Measurements from ENCODE around the gene MAGEH1. TPM values are rescaled to one million over a fixed set of nuclear protein-coding genes. Genes with fewer than 3 reads are reported as not detected.
"Not testable (repeated sequence)": the region's sequence is repeated elsewhere in the genome, so short reads cannot be mapped to it uniquely, and the experiment has no call there.

The MAGEH1 gene
- total and polyA plus RNA-seq, 4 donors: 6.0 to 18.0 (median 11.4) TPM

DNA sequence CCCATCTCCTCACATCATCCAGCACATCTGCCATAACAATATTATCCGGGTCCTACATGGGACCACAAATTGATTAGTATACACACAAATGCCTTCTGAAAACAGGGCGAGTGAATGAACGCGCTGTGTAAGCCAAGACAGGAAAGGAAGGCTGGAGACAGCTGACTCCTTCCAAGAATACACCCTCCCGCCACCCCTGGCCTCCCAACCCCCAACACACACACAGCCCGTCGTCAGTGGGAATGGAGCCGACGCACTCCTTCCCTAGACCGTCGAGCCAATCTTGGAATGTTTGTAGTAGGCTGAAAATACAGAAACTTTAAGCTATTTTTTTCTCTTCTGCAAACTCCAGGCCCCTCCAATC is 319 bp upstream of the MAGEH1 start:
- TF ChIP-seq, protein P1, sequence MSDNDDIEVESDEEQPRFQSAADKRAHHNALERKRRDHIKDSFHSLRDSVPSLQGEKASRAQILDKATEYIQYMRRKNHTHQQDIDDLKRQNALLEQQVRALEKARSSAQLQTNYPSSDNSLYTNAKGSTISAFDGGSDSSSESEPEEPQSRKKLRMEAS (IDR thresholded peaks at IDR 0.05): no peak
- TF ChIP-seq RAD21 (IDR thresholded peaks at IDR 0.05): no peak
- TF ChIP-seq, protein P2, sequence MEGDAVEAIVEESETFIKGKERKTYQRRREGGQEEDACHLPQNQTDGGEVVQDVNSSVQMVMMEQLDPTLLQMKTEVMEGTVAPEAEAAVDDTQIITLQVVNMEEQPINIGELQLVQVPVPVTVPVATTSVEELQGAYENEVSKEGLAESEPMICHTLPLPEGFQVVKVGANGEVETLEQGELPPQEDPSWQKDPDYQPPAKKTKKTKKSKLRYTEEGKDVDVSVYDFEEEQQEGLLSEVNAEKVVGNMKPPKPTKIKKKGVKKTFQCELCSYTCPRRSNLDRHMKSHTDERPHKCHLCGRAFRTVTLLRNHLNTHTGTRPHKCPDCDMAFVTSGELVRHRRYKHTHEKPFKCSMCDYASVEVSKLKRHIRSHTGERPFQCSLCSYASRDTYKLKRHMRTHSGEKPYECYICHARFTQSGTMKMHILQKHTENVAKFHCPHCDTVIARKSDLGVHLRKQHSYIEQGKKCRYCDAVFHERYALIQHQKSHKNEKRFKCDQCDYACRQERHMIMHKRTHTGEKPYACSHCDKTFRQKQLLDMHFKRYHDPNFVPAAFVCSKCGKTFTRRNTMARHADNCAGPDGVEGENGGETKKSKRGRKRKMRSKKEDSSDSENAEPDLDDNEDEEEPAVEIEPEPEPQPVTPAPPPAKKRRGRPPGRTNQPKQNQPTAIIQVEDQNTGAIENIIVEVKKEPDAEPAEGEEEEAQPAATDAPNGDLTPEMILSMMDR (IDR thresholded peaks at IDR 0.05; ENCODE audit: low read depth, low read length, missing input control): no peak
- TF ChIP-seq JUND (IDR thresholded peaks at IDR 0.05): no peak
- TF ChIP-seq, protein P3, sequence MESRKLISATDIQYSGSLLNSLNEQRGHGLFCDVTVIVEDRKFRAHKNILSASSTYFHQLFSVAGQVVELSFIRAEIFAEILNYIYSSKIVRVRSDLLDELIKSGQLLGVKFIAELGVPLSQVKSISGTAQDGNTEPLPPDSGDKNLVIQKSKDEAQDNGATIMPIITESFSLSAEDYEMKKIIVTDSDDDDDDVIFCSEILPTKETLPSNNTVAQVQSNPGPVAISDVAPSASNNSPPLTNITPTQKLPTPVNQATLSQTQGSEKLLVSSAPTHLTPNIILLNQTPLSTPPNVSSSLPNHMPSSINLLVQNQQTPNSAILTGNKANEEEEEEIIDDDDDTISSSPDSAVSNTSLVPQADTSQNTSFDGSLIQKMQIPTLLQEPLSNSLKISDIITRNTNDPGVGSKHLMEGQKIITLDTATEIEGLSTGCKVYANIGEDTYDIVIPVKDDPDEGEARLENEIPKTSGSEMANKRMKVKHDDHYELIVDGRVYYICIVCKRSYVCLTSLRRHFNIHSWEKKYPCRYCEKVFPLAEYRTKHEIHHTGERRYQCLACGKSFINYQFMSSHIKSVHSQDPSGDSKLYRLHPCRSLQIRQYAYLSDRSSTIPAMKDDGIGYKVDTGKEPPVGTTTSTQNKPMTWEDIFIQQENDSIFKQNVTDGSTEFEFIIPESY (IDR thresholded peaks at IDR 0.05): no peak
- TF ChIP-seq GABPA (IDR thresholded peaks at IDR 0.05 in 1 of 2, conservative IDR thresholded peaks at IDR 0.05 in 1 of 2): no peak
- TF ChIP-seq NR2F2 (IDR thresholded peaks at IDR 0.05): no peak
- no peak for TF ChIP-seq FOXA2 (IDR thresholded peaks at IDR 0.05)
- TF ChIP-seq FOXA1 (IDR thresholded peaks at IDR 0.05): no peak
- TF ChIP-seq HNF4G (IDR thresholded peaks at IDR 0.05): no peak
- TF ChIP-seq, protein P4, sequence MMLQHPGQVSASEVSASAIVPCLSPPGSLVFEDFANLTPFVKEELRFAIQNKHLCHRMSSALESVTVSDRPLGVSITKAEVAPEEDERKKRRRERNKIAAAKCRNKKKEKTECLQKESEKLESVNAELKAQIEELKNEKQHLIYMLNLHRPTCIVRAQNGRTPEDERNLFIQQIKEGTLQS (IDR thresholded peaks at IDR 0.05): no peak
- TF ChIP-seq TAF1 (conservative IDR thresholded peaks at IDR 0.05): no peak

DNA sequence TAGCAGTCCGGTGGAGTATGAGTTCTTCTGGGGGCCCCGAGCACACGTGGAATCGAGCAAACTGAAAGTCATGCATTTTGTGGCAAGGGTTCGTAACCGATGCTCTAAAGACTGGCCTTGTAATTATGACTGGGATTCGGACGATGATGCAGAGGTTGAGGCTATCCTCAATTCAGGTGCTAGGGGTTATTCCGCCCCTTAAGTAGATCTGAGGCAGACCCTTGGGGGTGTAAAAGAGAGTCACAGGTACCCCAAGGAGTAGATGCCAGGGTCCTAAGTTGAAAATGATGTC is 852 bp downstream of the MAGEH1 start:
- TF ChIP-seq HNF4A (conservative IDR thresholded peaks at IDR 0.05) (no peak), HNF4G (IDR thresholded peaks at IDR 0.05) (no peak), EGR1 (IDR thresholded peaks at IDR 0.05; ENCODE audit: low read depth in 2 of 2) (no peak), YY1 (IDR thresholded peaks at IDR 0.05) (no peak), FOXA1 (IDR thresholded peaks at IDR 0.05) (no peak)
- WGBS: 3% methylated on average over 9 of the region's 9 CpGs
- no peaks in the 10 kb centered on the region for H3K9me3 ChIP-seq (ENCODE audit: control insufficient read depth in 4 of 4, low read length in 3 of 4)
- H3K27ac ChIP-seq (ENCODE audit: low read depth in 1 of 2, low read length in 2 of 2): peak overlapping the region in 1 of 2 donors; percentile 61
- peaks cover 0 to 15% (median 8%) of the 10 kb centered on the region in 4 donors for H3K4me1 ChIP-seq (ENCODE audit: control insufficient read depth in 4 of 4, insufficient read depth in 4 of 4, low read length in 3 of 4)
- peak overlapping the region; percentile 73 to 88 (median 75) for H3K4me3 ChIP-seq (ENCODE audit: low read depth in 1 of 3, low read length in 3 of 3)
- no peaks in the 10 kb centered on the region for H3K27me3 ChIP-seq (ENCODE audit: control insufficient read depth in 4 of 4, insufficient read depth in 4 of 4, low read length in 3 of 4)
- DNase-seq (ENCODE audit: low spot score): no peak
- H3K9ac ChIP-seq (ENCODE audit: low read depth in 1 of 2, low read length in 2 of 2): peak overlapping the region in 1 of 2 donors; percentile 74
- H3K36me3 ChIP-seq (ENCODE audit: control insufficient read depth in 4 of 4, insufficient read depth in 3 of 4, low read depth in 1 of 4, low read length in 3 of 4): no peaks in the 10 kb centered on the region

More for the DNA sequence above, 319 bp upstream of the MAGEH1 start:
- 3% methylated on average over 11 of the region's 11 CpGs for WGBS
- Histone ChIP-seq H3K4me1 (ENCODE audit: control insufficient read depth in 4 of 4, insufficient read depth in 4 of 4, low read length in 3 of 4) (peaks cover 0 to 15% (median 8%) of the 10 kb centered on the region in 4 donors), H3K36me3 (ENCODE audit: control insufficient read depth in 4 of 4, insufficient read depth in 3 of 4, low read depth in 1 of 4, low read length in 3 of 4) (no peaks in the 10 kb centered on the region), H3K9me3 (ENCODE audit: control insufficient read depth in 4 of 4, low read length in 3 of 4) (no peaks in the 10 kb centered on the region), H3K4me3 (ENCODE audit: low read depth in 1 of 3, low read length in 3 of 3) (peak overlapping the region; percentile 73 to 88 (median 75)), H3K27ac (ENCODE audit: low read depth in 1 of 2, low read length in 2 of 2) (peak overlapping the region; percentile 15 to 27), H3K9ac (ENCODE audit: low read depth in 1 of 2, low read length in 2 of 2) (no peak overlapping the region), H3K27me3 (ENCODE audit: control insufficient read depth in 4 of 4, insufficient read depth in 4 of 4, low read length in 3 of 4) (no peaks in the 10 kb centered on the region)
- DNase-seq (ENCODE audit: low spot score): no peak

DNA sequence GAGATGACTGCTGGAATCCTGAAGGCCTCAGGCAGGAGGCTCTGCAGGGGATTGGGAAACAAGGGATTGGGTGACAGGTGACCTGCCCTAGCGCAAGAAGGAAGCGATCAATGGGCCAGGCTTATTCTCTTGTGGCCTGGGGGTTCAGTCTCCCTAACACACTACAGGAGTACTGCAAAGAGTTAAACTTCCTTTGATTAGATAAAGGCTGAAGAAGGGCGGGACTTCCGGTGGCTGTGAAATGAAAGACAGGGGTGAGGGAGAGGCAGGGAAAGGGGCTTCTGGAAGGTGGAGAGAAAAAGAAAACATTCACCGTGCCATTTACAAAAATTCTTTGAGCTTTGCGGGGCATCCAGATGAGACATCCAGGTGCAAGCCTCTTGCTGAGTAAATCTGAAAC is 3.8 kb downstream of the MAGEH1 start:
- no CpG with 5 or more reads among the region's 6 CpGs for WGBS
- H3K9ac ChIP-seq (ENCODE audit: low read depth in 1 of 2, low read length in 2 of 2); H3K36me3 ChIP-seq (ENCODE audit: control insufficient read depth in 4 of 4, insufficient read depth in 3 of 4, low read depth in 1 of 4, low read length in 3 of 4); H3K4me3 ChIP-seq (ENCODE audit: low read depth in 1 of 3, low read length in 3 of 3); H3K27me3 ChIP-seq (ENCODE audit: control insufficient read depth in 4 of 4, insufficient read depth in 4 of 4, low read length in 3 of 4); H3K9me3 ChIP-seq (ENCODE audit: control insufficient read depth in 4 of 4, low read length in 3 of 4); H3K27ac ChIP-seq (ENCODE audit: low read depth in 1 of 2, low read length in 2 of 2); DNase-seq (ENCODE audit: low spot score): not testable (repeated sequence)
- H3K4me1 ChIP-seq (ENCODE audit: control insufficient read depth in 4 of 4, insufficient read depth in 4 of 4, low read length in 3 of 4): peaks cover 0 to 12% (median 8%) of the 10 kb centered on the region in 4 donors

DNA sequence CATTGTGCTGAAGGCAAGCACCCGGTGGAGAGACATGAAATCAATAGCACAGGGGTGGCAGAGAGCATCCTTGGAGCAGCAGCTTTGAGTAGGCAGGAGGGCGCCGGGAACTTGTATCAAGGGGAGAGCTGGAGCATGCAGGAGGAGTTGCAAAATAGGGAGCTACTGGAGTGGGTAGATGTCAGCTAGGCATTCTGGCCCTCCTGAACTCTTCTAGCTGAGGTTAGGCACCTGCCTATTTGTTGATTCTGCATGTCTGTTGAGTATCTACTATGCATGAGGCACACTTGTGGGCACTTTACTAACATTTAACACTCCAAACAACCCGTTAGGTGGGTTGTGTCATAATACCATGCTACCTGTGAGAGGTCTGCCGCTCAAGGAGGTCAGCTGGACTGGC is 7.5 kb downstream of the MAGEH1 start:
- not testable (repeated sequence) for H3K9ac ChIP-seq (ENCODE audit: low read depth in 1 of 2, low read length in 2 of 2); H3K9me3 ChIP-seq (ENCODE audit: control insufficient read depth in 4 of 4, low read length in 3 of 4); H3K36me3 ChIP-seq (ENCODE audit: control insufficient read depth in 4 of 4, insufficient read depth in 3 of 4, low read depth in 1 of 4, low read length in 3 of 4); H3K27ac ChIP-seq (ENCODE audit: low read depth in 1 of 2, low read length in 2 of 2); H3K27me3 ChIP-seq (ENCODE audit: control insufficient read depth in 4 of 4, insufficient read depth in 4 of 4, low read length in 3 of 4); H3K4me1 ChIP-seq (ENCODE audit: control insufficient read depth in 4 of 4, insufficient read depth in 4 of 4, low read length in 3 of 4); H3K4me3 ChIP-seq (ENCODE audit: low read depth in 1 of 3, low read length in 3 of 3); DNase-seq (ENCODE audit: low spot score)
- no CpG with 5 or more reads among the region's 5 CpGs for WGBS

DNA sequence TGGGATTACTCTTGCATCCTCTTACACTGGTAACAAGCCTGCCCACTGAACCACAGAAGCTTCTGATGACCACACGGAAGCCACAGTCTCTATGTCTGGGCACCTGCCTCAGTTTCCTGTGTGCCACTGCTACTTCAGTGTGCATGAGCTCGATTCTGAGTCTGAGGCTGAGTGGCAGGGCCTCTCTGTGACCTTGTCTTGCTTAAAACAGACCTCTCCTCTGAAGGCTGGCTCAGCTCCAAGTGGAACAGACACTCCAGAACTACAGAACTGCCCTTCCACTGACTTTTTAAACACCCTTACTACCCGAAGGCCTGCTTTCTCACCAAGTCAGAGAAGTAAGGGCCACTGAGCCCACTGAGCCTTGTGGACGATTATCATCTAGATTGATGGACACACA is 8.0 kb downstream of the MAGEH1 start:
- not testable (repeated sequence) for H3K27ac ChIP-seq (ENCODE audit: low read depth in 1 of 2, low read length in 2 of 2); DNase-seq (ENCODE audit: low spot score); H3K9me3 ChIP-seq (ENCODE audit: control insufficient read depth in 4 of 4, low read length in 3 of 4); H3K36me3 ChIP-seq (ENCODE audit: control insufficient read depth in 4 of 4, insufficient read depth in 3 of 4, low read depth in 1 of 4, low read length in 3 of 4); H3K4me1 ChIP-seq (ENCODE audit: control insufficient read depth in 4 of 4, insufficient read depth in 4 of 4, low read length in 3 of 4); H3K4me3 ChIP-seq (ENCODE audit: low read depth in 1 of 3, low read length in 3 of 3); H3K27me3 ChIP-seq (ENCODE audit: control insufficient read depth in 4 of 4, insufficient read depth in 4 of 4, low read length in 3 of 4); H3K9ac ChIP-seq (ENCODE audit: low read depth in 1 of 2, low read length in 2 of 2)
- no CpG with 5 or more reads among the region's 4 CpGs for WGBS

Measured in liver (tissue), 9 donors.